GM18873 (cell line): ENCODE data around the gene TOX2.

Experiments
- ATAC-seq: cut with Tn5 transposase; IDR thresholded peaks from one replicate; pipeline ENCODE4 v1.9.1; 2021; ENCODE audit warnings: mild to moderate bottlenecking, moderate library complexity, moderate number of reproducible peaks; ENCODE audit not compliant: unreplicated experiment, low FRiP score

Gene TOX2

GRCh38 chr20:44113618-44114376 lies 199.1 kb downstream of the TOX2 start:
- no peak for ATAC-seq

GRCh38 chr20:44115181-44115580 lies 200.5 kb downstream of the TOX2 start:
- no peak for ATAC-seq

GRCh38 chr20:44115762-44116644 lies 201.4 kb downstream of the TOX2 start:
- no peak for ATAC-seq

- no peak for ATAC-seq
Measured at GRCh38 chr20:44117296-44118184, 202.9 kb downstream of the TOX2 start.

GRCh38 chr20:44118185-44119033 lies 203.8 kb downstream of the TOX2 start:
- no peak for ATAC-seq
